H1 (cell line): ENCODE measurements around the gene CCL7. TPM values are rescaled to one million over a fixed set of nuclear protein-coding genes. Genes with fewer than 3 reads are reported as not detected.

Source experiments
- CTCF ChIA-PET: fragments of 300-600 bp; sonication (Branson Sonifier 250); formaldehyde crosslinking; loops from one replicate; lab custom pipeline; 2021; ENCODE audit not compliant: partially characterized antibody; lab: Charles Lee
- POLR2A ChIA-PET: fragments of 300-600 bp; sonication (Branson Sonifier 250); formaldehyde crosslinking; loops from one replicate; lab custom pipeline; 2021; ENCODE audit warnings: inconsistent platforms; ENCODE audit not compliant: partially characterized antibody; lab: Charles Lee
- DNase-seq, 2 experiments: peaks; one replicate each; pipeline versions ENCODE4 v3.0.0 to v3.0.0-alpha.2; 2010 to 2022; ENCODE audit warnings: low spot score in 2 of 2, low read depth in 1 of 2, mixed read lengths in 1 of 2
- FAIRE-seq: peaks from 2 replicates; lab custom pipeline; 2011; peaks lifted over from hg19 to GRCh38; lab: Jason Lieb, UNC
- H2AFZ ChIP-seq: 2 replicates; pipeline ENCODE4 v1.8.1; 2012; ENCODE audit warnings: low read length, inconsistent platforms
- H2AK5ac ChIP-seq: 2 replicates; pipeline ENCODE4 v1.6.1; 2013; ENCODE audit warnings: low read depth, low read length
- H2BK120ac ChIP-seq: replicated peaks from 2 replicates; pipeline ENCODE3; 2013; ENCODE audit warnings: low read depth, low read length, inconsistent platforms
- H2BK12ac ChIP-seq: 2 replicates; pipeline ENCODE4 v1.6.1; 2013; ENCODE audit warnings: low read depth, low read length
- H2BK15ac ChIP-seq: 2 replicates; pipeline ENCODE4 v1.6.1; 2013; ENCODE audit warnings: low read length
- H2BK20ac ChIP-seq: 2 replicates; pipeline ENCODE4 v1.6.1; 2013; ENCODE audit warnings: low read length
- H2BK5ac ChIP-seq: 2 replicates; pipeline ENCODE4 v1.6.1; 2013; ENCODE audit warnings: low read depth, low read length
- H3K14ac ChIP-seq: 2 replicates; pipeline ENCODE4 v1.6.1; 2013; ENCODE audit warnings: inconsistent platforms; ENCODE audit not compliant: insufficient read length
- H3K18ac ChIP-seq: 2 replicates; pipeline ENCODE4 v1.6.1; 2013; ENCODE audit warnings: low read length; ENCODE audit errors: extremely low read depth
- H3K23ac ChIP-seq: 2 replicates; pipeline ENCODE4 v1.6.1; 2013; ENCODE audit warnings: inconsistent platforms; ENCODE audit not compliant: insufficient read length
- H3K23me2 ChIP-seq: 2 replicates; pipeline ENCODE4 v1.6.1; 2013; ENCODE audit warnings: low read depth, low read length
- H3K27ac ChIP-seq: 2 replicates; pipeline ENCODE4 v1.6.1; 2011; ENCODE audit warnings: low read depth, low read length, inconsistent platforms
- H3K27me3 ChIP-seq, 4 experiments: replicated peaks in 1 of 4; 1 replicate in 1 of 4; 2 replicates in 3 of 4; pipeline versions ENCODE4 v1.6.1 to v1.8.1; 2011 to 2013; ENCODE audit warnings: low read length in 3 of 4, mild to moderate bottlenecking in 3 of 4, inconsistent platforms in 2 of 4, mixed read lengths in 2 of 4, moderate library complexity in 1 of 4; ENCODE audit not compliant: control insufficient read depth in 3 of 4, insufficient read depth in 3 of 4; ENCODE audit errors: extremely low read depth in 1 of 4
- H3K36me3 ChIP-seq, 4 experiments: 2 replicates each; pipeline versions ENCODE4 v1.6.1 to v1.8.1; 2011 to 2013; ENCODE audit warnings: mild to moderate bottlenecking in 4 of 4, low read length in 3 of 4, moderate library complexity in 2 of 4, control low read depth in 1 of 4, inconsistent platforms in 1 of 4; ENCODE audit not compliant: insufficient read depth in 4 of 4, control insufficient read depth in 2 of 4
- H3K4ac ChIP-seq: replicated peaks from 2 replicates; pipeline ENCODE3; 2013; ENCODE audit warnings: low read length, low read depth, mixed read lengths, inconsistent platforms; ENCODE audit not compliant: insufficient read length
- H3K4me1 ChIP-seq, 4 experiments: replicated peaks in 1 of 4; 1 replicate in 1 of 4; 2 replicates in 3 of 4; pipeline versions ENCODE4 v1.6.1 to v1.8.1; 2011 to 2013; ENCODE audit warnings: low read length in 3 of 4, inconsistent platforms in 2 of 4, mixed read lengths in 1 of 4; ENCODE audit not compliant: insufficient read depth in 4 of 4, control insufficient read depth in 3 of 4
- H3K4me2 ChIP-seq, 2 experiments: 2 replicates each; pipeline versions ENCODE4 v1.6.1 to v1.8.1; 2011 to 2013; ENCODE audit warnings: low read depth in 2 of 2, low read length in 2 of 2, control low read depth in 1 of 2, inconsistent platforms in 1 of 2, mild to moderate bottlenecking in 1 of 2; ENCODE audit not compliant: insufficient read depth in 1 of 2
- H3K4me3 ChIP-seq, 4 experiments: fragments of 200-600, 300-600 bp in 1 of 4; sonication (generic), shearing (Covaris generic), sonication (Bioruptor Twin) in 1 of 4; 2 replicates each; pipeline versions ENCODE4 v1.5.1 to v1.8.1; 2011 to 2016; ENCODE audit warnings: low read length in 4 of 4, low read depth in 3 of 4, control low read depth in 2 of 4, inconsistent platforms in 2 of 4, mild to moderate bottlenecking in 2 of 4, mixed read lengths in 1 of 4, moderate library complexity in 1 of 4; ENCODE audit not compliant: insufficient read depth in 2 of 4; ENCODE audit errors: extremely low read depth in 1 of 4
- H3K56ac ChIP-seq: replicated peaks from 2 replicates; pipeline ENCODE3; 2013; ENCODE audit warnings: low read depth, mild to moderate bottlenecking, mixed read lengths, low read length, inconsistent platforms; ENCODE audit not compliant: insufficient read length
- H3K79me1 ChIP-seq: 2 replicates; pipeline ENCODE4 v1.6.1; 2013; ENCODE audit warnings: low read depth, low read length, control low read depth
- H3K79me2 ChIP-seq, 2 experiments: 2 replicates each; pipeline versions ENCODE4 v1.6.1 to v1.8.1; 2012 to 2013; ENCODE audit warnings: low read length in 2 of 2, mild to moderate bottlenecking in 2 of 2, inconsistent platforms in 1 of 2; ENCODE audit not compliant: insufficient read depth in 2 of 2, control insufficient read depth in 1 of 2
- H3K9ac ChIP-seq, 4 experiments: replicated peaks in 1 of 4; 1 replicate in 1 of 4; 2 replicates in 3 of 4; pipeline versions ENCODE4 v1.6.1 to v1.8.1; 2011 to 2013; ENCODE audit warnings: low read depth in 3 of 4, low read length in 3 of 4, control low read depth in 2 of 4, mild to moderate bottlenecking in 2 of 4, moderate library complexity in 2 of 4, inconsistent platforms in 1 of 4; ENCODE audit errors: extremely low read depth in 1 of 4
- H3K9me3 ChIP-seq, 2 experiments: 2 replicates each; pipeline versions ENCODE4 v1.6.1 to v1.8.1; 2012 to 2013; ENCODE audit warnings: mild to moderate bottlenecking in 2 of 2, moderate library complexity in 2 of 2, control low read depth in 1 of 2, inconsistent platforms in 1 of 2, low read depth in 1 of 2, low read length in 1 of 2, mixed read lengths in 1 of 2; ENCODE audit not compliant: insufficient read depth in 2 of 2
- H4K20me1 ChIP-seq, 2 experiments: replicated peaks in 1 of 2; 2 replicates each; pipeline versions ENCODE3 to v1.8.1; 2011 to 2013; ENCODE audit warnings: inconsistent platforms in 2 of 2, low read length in 2 of 2, mild to moderate bottlenecking in 1 of 2; ENCODE audit not compliant: insufficient read depth in 2 of 2, control insufficient read depth in 1 of 2
- H4K5ac ChIP-seq: 2 replicates; pipeline ENCODE4 v1.6.1; 2013; ENCODE audit warnings: low read length, low read depth, mixed read lengths, inconsistent platforms; ENCODE audit not compliant: insufficient read length
- H4K8ac ChIP-seq: 2 replicates; pipeline ENCODE4 v1.8.0; 2013; ENCODE audit warnings: mild to moderate bottlenecking, moderate library complexity, low read length, inconsistent platforms; ENCODE audit not compliant: insufficient read depth; ENCODE audit errors: extremely low read depth
- H4K91ac ChIP-seq: replicated peaks from 2 replicates; pipeline ENCODE3; 2013; ENCODE audit warnings: low read length, mixed read lengths, inconsistent platforms; ENCODE audit not compliant: insufficient read length
- EZH2 ChIP-seq: fragments of 200-600 bp; sonication (generic); IDR thresholded peaks from 2 replicates; pipeline ENCODE4 v1.7.1; 2012; ENCODE audit warnings: low read depth, mild to moderate bottlenecking, moderate library complexity, low read length, inconsistent platforms; ENCODE audit not compliant: severe bottlenecking
- HDAC2 ChIP-seq, 2 experiments: fragments of 300-600 bp in 1 of 2; sonication (generic) in 1 of 2; IDR thresholded peaks; 2 replicates each; pipeline ENCODE4 v1.6.1; 2011 to 2012; ENCODE audit warnings: low read depth in 2 of 2, low read length in 2 of 2, mild to moderate bottlenecking in 2 of 2, moderate library complexity in 2 of 2, borderline replicate concordance in 1 of 2, inconsistent platforms in 1 of 2
- WGBS, 2 experiments: shearing (Covaris generic) in 1 of 2; methylation state at CpG; one replicate each; pipeline versions ENCODE4 v1.1.6 to v1.1.7; 2013 to 2015; ENCODE audit warnings: low lambda C conversion rate in 2 of 2, mixed read lengths in 2 of 2, inconsistent platforms in 1 of 2, low coverage in 1 of 2, missing lambda C conversion rate in 1 of 2; ENCODE audit not compliant: insufficient replicate concordance in 2 of 2, insufficient coverage in 1 of 2, insufficient read length in 1 of 2; ENCODE audit errors: extremely low coverage in 1 of 2, missing lambda C conversion rate in 1 of 2; 5-methylcytosine and 5-hydroxymethylcytosine counted together
- polyA plus RNA-seq, 7 experiments: library from polyadenylated mRNA; depleted of rRNA in 3 of 7; stranded (reverse) in 5 of 7; unstranded in 2 of 7; fragments of >200 nt in 5 of 7; fragments of 200-250 nt in 2 of 7; gene quantifications; 1 replicate in 5 of 7; 2 replicates in 1 of 7; 4 replicates in 1 of 7; pipeline versions ENCODE4 v1.2.1 to v1.2.3, GENCODE V29; 2011 to 2013; ENCODE audit warnings: missing spikeins in 2 of 7, mixed read lengths in 2 of 7
- total RNA-seq: library from RNA; stranded (reverse); fragmentation: NEBNext Ultra II Directional; extraction: Animal tissue kit (Norgen Biotek cat#: 25700); gene quantifications from 2 replicates; pipeline ENCODE4 v1.2.1, GENCODE V29; 2021

Gene CCL7
- total and polyA plus RNA-seq, 2 of the 8 experiments (the other 6 are each of a cell fraction or from before 2014, with no cell fraction given) = not detected

DNA sequence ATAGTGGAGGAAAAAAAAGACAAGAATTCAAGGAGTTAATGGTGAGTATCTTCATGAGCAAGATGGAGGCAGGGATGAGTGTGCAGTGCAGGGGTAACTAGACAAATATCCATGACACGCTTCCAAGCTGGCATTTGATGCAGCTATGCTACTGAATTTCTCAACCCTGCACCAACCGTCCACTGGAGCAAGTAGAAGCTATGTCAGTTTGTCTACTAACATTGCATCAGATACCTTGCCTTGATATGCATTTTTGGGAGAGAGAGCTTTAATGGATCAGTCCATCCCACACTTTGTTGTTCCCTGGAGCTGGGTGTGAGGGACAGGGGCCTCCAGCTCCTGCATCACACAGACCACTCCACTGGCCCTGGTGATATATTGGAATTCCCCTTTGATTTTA lies 32.0 kb downstream of the CCL7 start:
- no peak overlapping the region for H2BK120ac ChIP-seq
- H3K79me2 ChIP-seq = no peaks in the 10 kb centered on the region
- no peak overlapping the region for H2AK5ac ChIP-seq
- H4K20me1 ChIP-seq = no peaks in the 10 kb centered on the region
- POLR2A ChIA-PET = no interaction called here
- no peak overlapping the region for H2BK20ac ChIP-seq
- H3K9me3 ChIP-seq = no peaks in the 10 kb centered on the region
- H2BK5ac ChIP-seq = no peak overlapping the region
- peaks cover 0 to 6% (median 4%) of the 10 kb centered on the region in 4 experiments; a peak in 4 of 7 replicates for H3K27me3 ChIP-seq
- WGBS, 2 experiments = 93% methylated on average over 2 of the region's 2 CpGs; no CpG with 5 or more reads in 1 of the 2 experiments
- no peak overlapping the region for H3K4me2 ChIP-seq
- FAIRE-seq (no peak), DNase-seq (no peak)
- TF ChIP-seq HDAC2 (IDR thresholded peaks at IDR 0.05; ENCODE audit: borderline replicate concordance in 1 of 2, low read depth in 2 of 2, low read length in 2 of 2) = no peak
- no peak for TF ChIP-seq EZH2
- H4K5ac ChIP-seq = no peak overlapping the region
- H3K56ac ChIP-seq = no peak overlapping the region
- no peak overlapping the region for H4K91ac ChIP-seq
- H3K18ac ChIP-seq = no peak overlapping the region
- no peaks in the 10 kb centered on the region for H3K4me1 ChIP-seq
- no peaks in the 10 kb centered on the region for H3K79me1 ChIP-seq
- H3K23ac ChIP-seq = no peak overlapping the region
- no peak overlapping the region for H2AFZ ChIP-seq
- CTCF ChIA-PET = interaction anchor here (0.8 to 13.3 kb wide), 6 partner anchors 10 to 99 kb away, joined by 3 to 210 read pairs (median 4); partner anchors contain the start of genes CCL1 and CCL13
- no peak overlapping the region for H3K27ac ChIP-seq
- H4K8ac ChIP-seq = no peak overlapping the region
- H3K4me3 ChIP-seq = no peak overlapping the region
- H3K9ac ChIP-seq = no peak overlapping the region
- H3K14ac ChIP-seq = no peak overlapping the region
- no peaks in the 10 kb centered on the region for H3K23me2 ChIP-seq
- H3K4ac ChIP-seq = no peak overlapping the region
- H3K36me3 ChIP-seq = no peaks in the 10 kb centered on the region
- no peak overlapping the region for H2BK15ac ChIP-seq
- no peak overlapping the region for H2BK12ac ChIP-seq
